ENCODE measurements around the gene LRP1B.

The LRP1B gene

GRCh38 chr2:141557329-141558095, 573.3 kb downstream of the LRP1B start:
- DNase-seq (ENCODE audit: extremely low spot score, insufficient read length, low read depth) (no peak), FAIRE-seq (no peak)

GRCh38 chr2:141555876-141556470, 574.8 kb downstream of the LRP1B start:
- DNase-seq (ENCODE audit: extremely low spot score, insufficient read length, low read depth) (no peak), FAIRE-seq (no peak)

GRCh38 chr2:141554810-141555209, 576.0 kb downstream of the LRP1B start:
- FAIRE-seq = peak; percentile 46

GRCh38 chr2:141534666-141535362, 596.0 kb downstream of the LRP1B start:
- DNase-seq (ENCODE audit: extremely low spot score, insufficient read length, low read depth) (no peak), FAIRE-seq (peak; percentile 71)

More at GRCh38 chr2:141554810-141555209, 576.0 kb downstream of the LRP1B start:
- DNase-seq (ENCODE audit: extremely low spot score, insufficient read length, low read depth) = no peak

GRCh38 chr2:141529659-141530058, 601.2 kb downstream of the LRP1B start:
- DNase-seq (ENCODE audit: extremely low spot score, insufficient read length, low read depth) = no peak

GRCh38 chr2:141528990-141529389, 601.8 kb downstream of the LRP1B start:
- FAIRE-seq (no peak), DNase-seq (ENCODE audit: extremely low spot score, insufficient read length, low read depth) (no peak)

More at GRCh38 chr2:141529659-141530058, 601.2 kb downstream of the LRP1B start:
- FAIRE-seq = no peak

GRCh38 chr2:141526760-141527159, 604.1 kb downstream of the LRP1B start:
- FAIRE-seq (no peak), DNase-seq (ENCODE audit: extremely low spot score, insufficient read length, low read depth) (no peak)

- no peak for FAIRE-seq
- DNase-seq (ENCODE audit: extremely low spot score, insufficient read length, low read depth) = no peak
Measured at GRCh38 chr2:141524777-141525176, 606.0 kb downstream of the LRP1B start.

GRCh38 chr2:141523199-141523598, 607.6 kb downstream of the LRP1B start:
- FAIRE-seq = no peak

GRCh38 chr2:141522702-141523101, 608.1 kb downstream of the LRP1B start:
- DNase-seq (ENCODE audit: extremely low spot score, insufficient read length, low read depth) (no peak), FAIRE-seq (no peak)

More at GRCh38 chr2:141523199-141523598, 607.6 kb downstream of the LRP1B start:
- no peak for DNase-seq (ENCODE audit: extremely low spot score, insufficient read length, low read depth)

GRCh38 chr2:141522048-141522447, 608.8 kb downstream of the LRP1B start:
- no peak for DNase-seq (ENCODE audit: extremely low spot score, insufficient read length, low read depth)
- no peak for FAIRE-seq

GRCh38 chr2:141519906-141520305, 610.9 kb downstream of the LRP1B start:
- DNase-seq (ENCODE audit: extremely low spot score, insufficient read length, low read depth) (no peak), FAIRE-seq (no peak)

GRCh38 chr2:141517852-141518421, 612.9 kb downstream of the LRP1B start:
- no peak for DNase-seq (ENCODE audit: extremely low spot score, insufficient read length, low read depth)
- no peak for FAIRE-seq

- no peak for FAIRE-seq
Measured at GRCh38 chr2:141517180-141517851, 613.5 kb downstream of the LRP1B start.

GRCh38 chr2:141515931-141516330, 614.9 kb downstream of the LRP1B start:
- DNase-seq (ENCODE audit: extremely low spot score, insufficient read length, low read depth) (no peak), FAIRE-seq (no peak)

More at GRCh38 chr2:141517180-141517851, 613.5 kb downstream of the LRP1B start:
- DNase-seq (ENCODE audit: extremely low spot score, insufficient read length, low read depth) = no peak

- DNase-seq (ENCODE audit: extremely low spot score, insufficient read length, low read depth) (no peak), FAIRE-seq (peak; percentile 49)
Measured at GRCh38 chr2:141513853-141514252, 617.0 kb downstream of the LRP1B start.

- DNase-seq (ENCODE audit: extremely low spot score, insufficient read length, low read depth) (no peak), FAIRE-seq (no peak)
Measured at GRCh38 chr2:141508806-141509595, 621.8 kb downstream of the LRP1B start.

- FAIRE-seq = no peak
- no peak for DNase-seq (ENCODE audit: extremely low spot score, insufficient read length, low read depth)
Measured at GRCh38 chr2:141508086-141508752, 622.6 kb downstream of the LRP1B start.

GRCh38 chr2:141506135-141506534, 624.7 kb downstream of the LRP1B start:
- DNase-seq (ENCODE audit: extremely low spot score, insufficient read length, low read depth) = no peak
- no peak for FAIRE-seq

Measured in GM18507 (cell line).